HG03558 (cell line): ENCODE data around the gene NKX2-4.
"Not testable (repeated sequence)": the region's sequence is repeated elsewhere in the genome, so short reads cannot be mapped to it uniquely, and the experiment has no call there.

Experiments used
- ATAC-seq: cut with Tn5 transposase; IDR thresholded peaks from one replicate; pipeline ENCODE4 v1.9.1; 2021; ENCODE audit warnings: moderate number of reproducible peaks; ENCODE audit not compliant: unreplicated experiment; ENCODE audit errors: extremely low read depth

The NKX2-4 gene

DNA sequence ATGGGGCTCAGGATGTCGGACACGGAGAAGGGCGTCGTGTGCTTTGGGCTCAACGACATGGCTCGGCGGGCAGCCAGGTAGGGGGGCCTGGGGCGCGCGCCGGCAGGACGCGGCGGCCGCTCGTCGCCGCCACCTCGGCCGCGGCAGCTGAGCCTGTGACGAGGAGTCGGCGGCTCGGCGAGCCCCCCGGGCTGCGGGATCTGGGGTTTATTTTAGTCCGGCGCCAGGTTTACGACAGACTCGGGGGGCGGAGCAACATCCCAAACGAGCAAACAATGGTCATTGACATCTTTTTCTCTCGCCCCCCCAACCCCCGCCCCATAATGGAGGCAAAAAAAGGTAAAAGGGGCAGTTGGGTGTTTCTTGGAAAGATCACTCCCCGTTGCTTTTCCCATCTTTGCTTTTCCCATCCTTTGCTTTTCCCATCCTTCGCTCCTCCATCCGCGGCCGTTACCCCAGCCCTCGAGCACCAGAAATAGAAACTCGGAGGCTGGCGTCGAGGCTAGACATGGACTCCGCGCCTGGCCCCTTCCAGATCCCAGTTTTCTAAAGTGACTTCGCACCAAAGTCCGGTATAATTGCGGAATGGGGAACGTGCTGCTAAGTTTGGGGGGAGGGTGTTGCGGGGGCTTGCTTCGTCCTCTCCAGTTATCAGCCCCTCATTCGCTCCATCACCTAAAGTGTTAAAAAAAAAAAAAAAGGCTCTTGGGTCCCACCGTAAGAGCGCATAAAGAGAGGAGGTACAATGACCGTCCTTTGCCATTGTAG lies at the start of gene NKX2-4:
Gene NKX2-4, minus strand, starts transcription at position 186 of the 768 bp plus-strand sequence. Its CDS starts 127 bp downstream, at position 59.
- ATAC-seq = no peak

GRCh38 chr20:21437816-21438215 lies 40.5 kb upstream of the NKX2-4 start:
- no peak for ATAC-seq

DNA sequence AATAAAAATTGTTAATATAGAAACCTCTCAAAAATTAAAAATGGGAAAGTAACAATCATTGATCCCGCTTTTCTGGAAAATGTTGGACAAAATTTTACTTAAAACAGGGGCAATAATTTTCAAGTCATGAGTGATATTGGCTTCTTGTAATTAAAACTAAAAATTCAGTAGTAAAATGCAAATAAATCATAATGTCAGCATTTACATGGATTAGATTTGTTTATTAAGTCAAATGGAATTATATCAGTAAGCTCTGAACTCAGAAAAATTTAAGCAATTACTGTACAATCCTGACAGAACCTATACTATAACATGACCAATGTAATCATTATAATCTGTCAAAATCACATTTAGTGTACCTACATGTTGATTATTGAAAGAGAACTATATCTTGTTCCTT lies 39.9 kb upstream of the NKX2-4 start:
- no peak for ATAC-seq

DNA sequence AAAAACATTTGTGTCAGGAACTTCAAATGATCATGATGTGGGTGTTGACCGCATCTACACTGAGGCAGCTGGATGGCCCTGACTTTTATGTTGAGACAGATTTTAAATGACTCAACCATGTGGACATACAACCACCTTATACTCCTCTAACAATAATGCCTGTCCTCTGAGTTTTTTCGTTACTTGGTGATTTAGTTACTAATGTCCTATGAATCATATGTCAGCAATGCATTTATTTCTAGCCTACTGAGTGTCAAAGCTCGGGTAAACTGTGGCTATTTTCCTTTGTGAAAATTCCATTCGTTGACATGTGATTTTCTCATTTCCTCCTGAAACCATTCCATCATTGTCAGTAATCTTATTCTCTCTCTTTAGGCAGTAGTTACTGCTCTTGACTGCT lies 38.9 kb upstream of the NKX2-4 start:
- no peak for ATAC-seq

- no peak for ATAC-seq
Measured at GRCh38 chr20:21435576-21435975, 38.2 kb upstream of the NKX2-4 start.

GRCh38 chr20:21433329-21433890 lies 36.1 kb upstream of the NKX2-4 start:
- ATAC-seq = no peak

GRCh38 chr20:21432911-21433310 lies 35.6 kb upstream of the NKX2-4 start:
- ATAC-seq = no peak

- no peak for ATAC-seq
Measured at GRCh38 chr20:21430020-21430419, 32.7 kb upstream of the NKX2-4 start.

DNA sequence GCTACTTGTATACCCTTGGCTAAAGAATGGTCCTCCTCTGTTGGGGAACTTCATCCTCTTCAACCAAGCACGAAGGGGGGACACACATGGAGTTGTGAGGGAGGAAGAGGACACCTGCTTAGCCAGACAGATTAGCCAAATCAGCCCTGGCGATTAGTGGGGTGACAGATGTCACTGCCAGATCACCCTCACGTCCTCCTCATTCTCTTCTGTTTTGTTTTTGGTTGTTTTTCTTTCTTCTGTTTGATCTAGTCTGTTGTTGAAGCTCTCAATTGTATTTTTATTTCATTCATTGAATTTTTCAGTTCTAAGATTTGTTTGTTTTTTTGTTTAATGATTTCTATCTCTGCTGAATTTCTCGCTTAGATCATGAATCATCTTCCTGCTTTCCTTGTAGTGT lies 27.5 kb upstream of the NKX2-4 start:
- no peak for ATAC-seq

DNA sequence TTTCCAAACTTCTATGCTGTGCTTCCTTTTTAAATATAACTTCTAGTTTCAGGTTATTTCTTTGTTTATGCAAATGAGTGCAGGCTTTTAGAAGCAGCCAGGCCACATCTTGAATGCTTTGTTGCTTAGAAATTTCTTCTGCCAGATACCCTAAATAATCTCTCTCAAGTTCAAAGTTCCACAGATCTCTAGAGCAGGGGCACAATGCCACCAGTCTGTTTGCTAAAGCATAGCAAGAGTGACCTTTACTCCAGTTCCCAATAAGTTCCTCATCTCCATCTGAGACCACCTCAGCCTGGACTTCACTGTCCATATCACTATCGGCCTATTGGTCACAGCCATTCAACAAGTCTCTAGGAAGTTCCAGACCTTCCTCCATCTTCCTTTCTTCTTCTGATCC lies 26.4 kb upstream of the NKX2-4 start:
- not testable (repeated sequence) for ATAC-seq

DNA sequence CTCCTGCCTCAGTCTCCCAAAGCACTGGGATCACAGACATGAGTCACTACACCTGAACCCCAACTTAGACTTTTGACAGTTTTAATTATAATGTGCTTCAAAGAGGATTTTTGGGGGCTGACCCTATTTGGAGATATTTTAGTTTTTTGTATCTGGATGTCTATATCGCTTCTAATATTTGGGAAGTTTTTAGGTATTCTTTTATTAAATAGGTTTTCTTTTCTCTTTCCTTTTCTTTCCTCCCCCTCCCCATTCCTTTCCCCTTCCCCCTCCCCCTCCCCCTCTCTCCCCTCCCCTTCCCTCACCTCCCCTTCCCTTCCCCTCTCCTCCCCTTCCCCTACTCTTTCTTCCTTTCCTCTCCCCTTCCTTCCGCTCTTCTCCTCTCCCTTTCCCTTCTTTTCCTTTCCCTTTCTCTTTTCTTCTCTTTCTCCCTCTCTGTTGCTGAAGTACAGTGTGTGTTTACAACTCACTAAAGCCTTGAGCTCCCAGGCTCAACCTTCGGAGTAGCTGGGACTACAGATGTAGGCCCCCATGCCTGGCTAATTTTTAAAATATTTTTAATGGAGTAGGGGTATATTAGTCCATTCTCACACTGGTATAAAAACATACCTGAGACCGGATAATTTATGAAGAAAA lies 24.4 kb upstream of the NKX2-4 start:
- ATAC-seq = no peak

DNA sequence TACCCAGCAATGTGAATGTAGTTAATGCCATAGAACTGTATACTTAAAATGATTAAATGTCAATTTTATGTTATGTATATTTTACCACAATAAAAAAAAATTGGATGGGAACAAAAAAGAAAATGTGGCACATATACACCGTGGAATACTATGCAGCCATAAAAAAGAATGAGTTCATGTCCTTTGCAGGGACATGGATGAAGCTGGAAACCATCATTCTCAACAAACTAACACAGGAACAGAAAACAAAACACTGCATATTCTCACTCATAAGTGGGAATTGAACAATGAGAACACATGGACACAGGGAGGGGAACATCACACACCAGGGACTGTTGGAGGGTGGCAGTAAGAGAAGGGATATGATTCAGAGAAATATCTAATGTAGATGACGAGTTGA lies 21.8 kb upstream of the NKX2-4 start:
- ATAC-seq = not testable (repeated sequence)

- not testable (repeated sequence) for ATAC-seq
Measured at GRCh38 chr20:21413996-21414395, 16.7 kb upstream of the NKX2-4 start.

DNA sequence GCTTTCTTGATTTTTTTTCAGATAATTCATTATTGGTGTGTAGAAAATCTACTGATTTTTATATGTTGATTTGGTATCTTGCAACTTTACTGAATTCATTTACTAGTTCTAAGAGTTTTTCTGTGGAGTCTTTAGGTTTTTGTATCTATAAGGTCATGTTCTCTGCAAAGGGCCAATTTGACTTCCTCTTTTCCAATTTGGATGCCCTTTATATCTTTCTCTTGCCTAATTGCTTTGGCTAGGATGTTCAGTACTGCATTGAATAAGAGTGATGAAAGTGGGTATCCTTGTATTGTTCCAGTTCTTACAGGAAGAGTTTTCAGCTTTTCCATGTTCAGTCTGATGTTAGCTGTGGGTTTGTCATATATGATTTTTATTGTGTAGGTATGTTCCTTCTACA lies 14.4 kb upstream of the NKX2-4 start:
- no peak for ATAC-seq

GRCh38 chr20:21399005-21399475 lies 1.7 kb upstream of the NKX2-4 start:
- ATAC-seq = no peak

DNA sequence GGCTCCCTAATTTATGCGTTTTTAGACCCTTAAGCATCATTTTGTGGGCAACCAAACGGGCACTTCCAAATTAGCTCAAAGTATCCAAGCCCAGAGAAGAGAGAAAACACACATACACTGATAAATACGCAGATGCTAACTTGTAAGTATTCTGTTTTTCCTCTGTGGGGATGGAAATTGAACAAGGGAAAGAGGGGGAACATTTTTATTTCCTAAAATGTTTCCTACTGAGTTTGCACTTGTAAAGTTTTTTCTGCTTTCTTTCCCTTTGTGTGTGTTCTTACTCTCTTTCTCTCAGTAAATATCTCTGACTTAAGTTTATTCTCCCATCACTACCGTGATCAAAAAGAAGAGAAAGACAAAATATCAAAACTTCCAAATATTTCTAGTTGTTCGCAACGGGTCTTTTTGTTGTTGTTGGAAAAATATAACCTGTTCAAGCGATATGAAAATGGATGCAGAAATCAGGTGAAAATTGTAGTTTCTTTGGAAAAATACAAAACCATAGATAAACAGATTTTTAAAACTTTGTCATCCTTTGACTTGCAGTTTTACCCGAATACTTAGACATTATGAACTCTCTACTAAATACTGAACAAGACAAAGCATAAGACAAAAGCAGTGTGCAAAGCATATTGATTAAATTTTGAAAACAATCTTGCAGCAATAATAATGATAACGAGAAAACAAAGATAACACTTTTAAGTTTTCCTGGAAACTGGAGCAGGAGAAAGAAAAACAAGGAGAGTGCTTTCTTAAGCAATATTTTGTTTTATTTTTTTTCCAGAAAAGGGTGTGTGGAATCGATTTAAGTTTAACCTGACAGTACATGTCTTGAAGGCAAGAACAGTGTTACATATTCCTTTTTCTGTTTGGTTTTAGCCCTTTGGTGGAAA lies 1.0 kb upstream of the NKX2-4 start:
- no peak for ATAC-seq

GRCh38 chr20:21396599-21397340 lies 556 bp downstream of the NKX2-4 start:
- ATAC-seq = no peak

DNA sequence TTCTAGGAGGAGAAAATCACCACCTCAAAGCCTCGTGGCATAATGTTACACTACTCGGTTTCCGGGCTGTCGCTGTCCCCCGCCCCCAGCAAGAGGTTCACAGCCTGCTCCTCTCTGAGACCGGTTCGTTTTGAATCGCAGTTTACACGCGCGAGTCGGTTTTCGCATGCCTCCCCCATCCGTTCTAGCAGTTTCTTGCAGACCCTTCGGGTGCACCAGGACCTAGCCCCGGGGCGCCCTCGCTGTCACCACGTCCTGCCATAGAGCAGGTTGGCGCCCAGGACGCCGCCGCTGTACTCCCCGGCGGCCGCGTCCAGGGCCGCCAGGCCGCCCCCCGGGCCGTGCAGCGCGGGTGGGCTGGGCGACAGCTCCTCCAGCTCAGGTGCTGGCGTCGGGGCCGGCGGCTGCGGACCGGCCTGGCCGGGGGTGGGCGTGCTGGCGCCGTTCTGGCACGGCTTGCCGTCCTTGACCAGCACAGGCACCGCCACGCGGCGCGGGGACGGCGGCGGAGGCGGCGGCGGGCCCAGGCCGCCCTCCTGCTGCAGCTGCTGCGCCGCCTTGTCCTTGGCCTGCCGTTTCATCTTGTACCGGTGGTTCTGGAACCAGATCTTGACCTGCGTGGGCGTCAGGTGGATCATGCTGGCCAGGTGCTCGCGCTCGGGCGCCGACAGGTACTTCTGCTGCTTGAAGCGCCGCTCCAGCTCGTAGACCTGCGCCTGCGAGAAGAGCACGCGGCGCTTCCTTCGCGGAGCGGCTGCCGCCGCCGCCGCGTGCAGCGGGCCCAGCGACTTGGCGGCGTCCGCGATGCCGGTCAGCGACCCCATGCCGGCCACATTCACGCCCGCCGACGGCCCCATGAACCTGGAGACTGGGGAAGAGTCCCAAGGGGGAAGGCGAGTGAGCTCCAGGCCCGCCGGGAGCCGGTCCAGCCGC lies 1.4 kb downstream of the NKX2-4 start:
- no peak for ATAC-seq
